ENCODE measurements around the gene KRTAP5-5.

DNA sequence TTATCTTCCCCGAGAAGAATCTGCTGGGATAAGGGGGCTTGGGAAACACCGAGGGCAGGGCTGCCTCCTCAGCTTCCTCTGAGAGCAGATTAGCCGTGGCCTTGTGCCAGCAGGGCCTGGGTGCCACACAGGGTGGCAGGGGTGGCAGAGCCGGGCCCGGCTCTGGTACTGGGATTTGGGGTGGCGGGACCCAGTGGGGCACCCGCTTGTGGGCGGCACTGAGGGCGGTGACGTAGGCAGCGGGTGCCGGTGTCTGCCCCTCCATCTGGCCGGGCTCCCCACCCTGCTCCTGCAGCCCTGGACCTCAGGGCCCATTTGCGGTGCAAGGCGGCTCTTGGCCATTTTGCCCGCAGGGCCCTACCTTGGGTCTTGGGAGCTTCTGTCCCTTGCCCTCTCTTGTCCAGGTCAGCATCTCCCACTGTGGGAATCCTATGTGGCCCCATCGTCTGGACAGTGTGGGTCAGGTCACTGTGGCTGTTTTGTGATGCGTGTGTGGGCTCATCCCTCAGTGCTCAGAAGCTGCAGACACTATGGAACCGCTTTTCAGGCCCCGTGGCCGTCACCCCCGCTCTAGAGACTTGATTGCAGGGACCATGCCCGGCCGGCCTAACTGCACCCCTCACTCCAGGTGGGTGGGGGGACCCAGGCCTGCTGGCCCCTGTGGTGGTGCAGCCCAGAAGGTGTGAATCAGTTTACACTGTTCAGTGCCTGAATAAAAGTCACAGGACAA, 37.7 kb downstream of the KRTAP5-5 start:
- no peak for TF ChIP-seq GABPA (IDR thresholded peaks at IDR 0.05; ENCODE audit: borderline replicate concordance, insufficient read depth, low read length)
- TF ChIP-seq SIN3A (conservative IDR thresholded peaks at IDR 0.05 in 1 of 2, IDR thresholded peaks at IDR 0.05 in 1 of 2; ENCODE audit: low read depth in 1 of 2, low read length in 2 of 2) = no peak
- TF ChIP-seq BRCA1 (IDR thresholded peaks at IDR 0.05; ENCODE audit: low read depth, low read length) = no peak
- TF ChIP-seq SAP30 (IDR thresholded peaks at IDR 0.05; ENCODE audit: insufficient read depth, insufficient replicate concordance, low read length) = no peak
- TF ChIP-seq, protein P1, sequence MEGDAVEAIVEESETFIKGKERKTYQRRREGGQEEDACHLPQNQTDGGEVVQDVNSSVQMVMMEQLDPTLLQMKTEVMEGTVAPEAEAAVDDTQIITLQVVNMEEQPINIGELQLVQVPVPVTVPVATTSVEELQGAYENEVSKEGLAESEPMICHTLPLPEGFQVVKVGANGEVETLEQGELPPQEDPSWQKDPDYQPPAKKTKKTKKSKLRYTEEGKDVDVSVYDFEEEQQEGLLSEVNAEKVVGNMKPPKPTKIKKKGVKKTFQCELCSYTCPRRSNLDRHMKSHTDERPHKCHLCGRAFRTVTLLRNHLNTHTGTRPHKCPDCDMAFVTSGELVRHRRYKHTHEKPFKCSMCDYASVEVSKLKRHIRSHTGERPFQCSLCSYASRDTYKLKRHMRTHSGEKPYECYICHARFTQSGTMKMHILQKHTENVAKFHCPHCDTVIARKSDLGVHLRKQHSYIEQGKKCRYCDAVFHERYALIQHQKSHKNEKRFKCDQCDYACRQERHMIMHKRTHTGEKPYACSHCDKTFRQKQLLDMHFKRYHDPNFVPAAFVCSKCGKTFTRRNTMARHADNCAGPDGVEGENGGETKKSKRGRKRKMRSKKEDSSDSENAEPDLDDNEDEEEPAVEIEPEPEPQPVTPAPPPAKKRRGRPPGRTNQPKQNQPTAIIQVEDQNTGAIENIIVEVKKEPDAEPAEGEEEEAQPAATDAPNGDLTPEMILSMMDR (IDR thresholded peaks at IDR 0.05; ENCODE audit: control extremely low read depth in 1 of 3, insufficient read depth in 1 of 3, low read depth in 1 of 3, low read length in 3 of 3) = no peak
- TF ChIP-seq EP300 (IDR thresholded peaks at IDR 0.05; ENCODE audit: borderline replicate concordance in 1 of 2, low read depth in 2 of 2, low read length in 2 of 2) = no peak
- TF ChIP-seq BACH1 (IDR thresholded peaks at IDR 0.05; ENCODE audit: low read length) = no peak
- TF ChIP-seq POLR2A (IDR thresholded peaks at IDR 0.05; ENCODE audit: control extremely low read depth in 1 of 2, low read depth in 2 of 2, low read length in 2 of 2) = no peak
- no peak for TF ChIP-seq PHF8 (conservative IDR thresholded peaks at IDR 0.05; ENCODE audit: low read depth, low read length)
- no peak for TF ChIP-seq JUND (IDR thresholded peaks at IDR 0.05; ENCODE audit: low read length)
- TF ChIP-seq HDAC2 (IDR thresholded peaks at IDR 0.05; ENCODE audit: borderline replicate concordance in 1 of 2, low read depth in 2 of 2, low read length in 2 of 2) = no peak
- TF ChIP-seq, protein P2, sequence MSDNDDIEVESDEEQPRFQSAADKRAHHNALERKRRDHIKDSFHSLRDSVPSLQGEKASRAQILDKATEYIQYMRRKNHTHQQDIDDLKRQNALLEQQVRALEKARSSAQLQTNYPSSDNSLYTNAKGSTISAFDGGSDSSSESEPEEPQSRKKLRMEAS (IDR thresholded peaks at IDR 0.05) = no peak
